CD4-positive, alpha-beta T cell treated with Interleukin-1 beta for 1 hour (primary cell): ENCODE measurements around the gene KCNN3.

Source experiments
- DNase-seq, 2 donors: peaks; one replicate each; pipeline ENCODE4 v3.0.0-alpha.2; 2020 to 2022

KCNN3 gene

GRCh38 chr1:154720328-154721297 lies 149.5 kb downstream of the KCNN3 start:
- DNase-seq: peak in 1 of 2 donors; percentile 3

GRCh38 chr1:154719586-154720327 lies 150.3 kb downstream of the KCNN3 start:
- no peak for DNase-seq

GRCh38 chr1:154718566-154718965 lies 151.5 kb downstream of the KCNN3 start:
- DNase-seq: no peak

GRCh38 chr1:154717528-154717924 lies 152.6 kb downstream of the KCNN3 start:
- DNase-seq: no peak

- no peak for DNase-seq
Observed at GRCh38 chr1:154716614-154717527, 153.2 kb downstream of the KCNN3 start.

- peak; percentile 28 to 48 for DNase-seq
Observed at GRCh38 chr1:154716011-154716410, 154.1 kb downstream of the KCNN3 start.

GRCh38 chr1:154715385-154715784 lies 154.7 kb downstream of the KCNN3 start:
- DNase-seq: no peak

- DNase-seq: peak; percentile 11 to 46
Observed at GRCh38 chr1:154714638-154715037, 155.4 kb downstream of the KCNN3 start.

GRCh38 chr1:154714052-154714623 lies 155.9 kb downstream of the KCNN3 start:
- no peak for DNase-seq

GRCh38 chr1:154713005-154713404 lies 157.1 kb downstream of the KCNN3 start:
- DNase-seq: no peak

GRCh38 chr1:154712166-154712810 lies 157.8 kb downstream of the KCNN3 start:
- DNase-seq: no peak

GRCh38 chr1:154711416-154711815 lies 158.7 kb downstream of the KCNN3 start:
- no peak for DNase-seq

- DNase-seq: no peak
Observed at GRCh38 chr1:154710106-154710505, 160.0 kb downstream of the KCNN3 start.

GRCh38 chr1:154707901-154708463 lies 162.1 kb downstream of the KCNN3 start:
- no peak for DNase-seq

- DNase-seq: no peak
Observed at GRCh38 chr1:154706851-154707250, 163.2 kb downstream of the KCNN3 start.

GRCh38 chr1:154705544-154705943 lies 164.5 kb downstream of the KCNN3 start:
- DNase-seq: no peak

- DNase-seq: no peak
Observed at GRCh38 chr1:154703170-154703569, 166.9 kb downstream of the KCNN3 start.

GRCh38 chr1:154698320-154699096 lies 171.6 kb downstream of the KCNN3 start:
- no peak for DNase-seq

- DNase-seq: no peak
Observed at GRCh38 chr1:154697710-154698109, 172.4 kb downstream of the KCNN3 start.

GRCh38 chr1:154696456-154696855 lies 173.6 kb downstream of the KCNN3 start:
- no peak for DNase-seq

- DNase-seq: no peak
Observed at GRCh38 chr1:154695985-154696384, 174.1 kb downstream of the KCNN3 start.
